ENCODE data around the gene TSPAN2.

GRCh38 chr1:115090540-115090939 is 1.2 kb upstream of the TSPAN2 start:
- TF ChIP-seq TOX (CRISPR knock-in tag; IDR thresholded peaks at IDR 0.05; ENCODE audit: borderline replicate concordance) = no peak
- TF ChIP-seq TCF4 (CRISPR knock-in tag; IDR thresholded peaks at IDR 0.05; ENCODE audit: borderline replicate concordance) = no peak
- no peak for TF ChIP-seq ESRRG (CRISPR knock-in tag; IDR thresholded peaks at IDR 0.05)
- TF ChIP-seq OSR1 (CRISPR knock-in tag; IDR thresholded peaks at IDR 0.05) = no peak
- no peak for TF ChIP-seq CREB5 (CRISPR knock-in tag; IDR thresholded peaks at IDR 0.05; ENCODE audit: low read depth)
- TF ChIP-seq ZNF8 (CRISPR knock-in tag; IDR thresholded peaks at IDR 0.05) = no peak
- no peak for TF ChIP-seq ZFP3 (CRISPR knock-in tag; IDR thresholded peaks at IDR 0.05)
